ENCODE results near the gene TMEM229B. TPM values are rescaled to one million over a fixed set of nuclear protein-coding genes. Genes with fewer than 3 reads are reported as not detected.

The TMEM229B gene
- polyA plus RNA-seq, 1 of the 3 experiments (the other 2 are of a cell fraction), result 0.16 TPM

GRCh38 chr14:67526676-67527459 lies 38.3 kb upstream of the TMEM229B start:
- Histone ChIP-seq H3K4me1 (ENCODE audit: control insufficient read depth in 1 of 2, insufficient read depth in 2 of 2, low read depth in 1 of 2, low read length in 1 of 2) (no peaks in the 10 kb centered on the region; a peak in 1 of 4 replicates), H3K27me3 (ENCODE audit: insufficient read depth) (peaks cover 18% of the 10 kb centered on the region; the same call in 1 of the 2 replicates), H3K9me2 (no peaks in the 10 kb centered on the region), H3F3A (replicated peaks; ENCODE audit: insufficient read depth) (no peaks in the 10 kb centered on the region), H3K4me3 (ENCODE audit: low read depth in 2 of 2, low read length in 1 of 2) (peak overlapping the region in 1 of 2 experiments; percentile 34; a peak in 1 of 4 replicates), H3K9me3 (no peaks in the 10 kb centered on the region), H3K36me3 (replicated peaks in 1 of 2; ENCODE audit: control insufficient read depth in 1 of 2, insufficient read depth in 2 of 2, low read length in 1 of 2) (no peaks in the 10 kb centered on the region), H3K9ac (no peak overlapping the region), H3K79me2 (ENCODE audit: insufficient read depth) (no peaks in the 10 kb centered on the region), H4K20me1 (ENCODE audit: insufficient read depth) (no peaks in the 10 kb centered on the region), H3K27ac (ENCODE audit: low read depth in 2 of 2, low read length in 1 of 2) (no peak overlapping the region), H2AFZ (ENCODE audit: low read depth) (peak overlapping the region; percentile 25; the same call in 1 of the 2 replicates), H3K4me2 (no peak overlapping the region)
- POLR2A ChIA-PET, result no interaction called here
- TF ChIP-seq RCOR1 (IDR thresholded peaks at IDR 0.05; ENCODE audit: low read length), result no peak
- TF ChIP-seq ZBTB33 (IDR thresholded peaks at IDR 0.05; ENCODE audit: borderline replicate concordance, low read depth), result no peak
- no peak for TF ChIP-seq USF2 (IDR thresholded peaks at IDR 0.05; ENCODE audit: borderline replicate concordance, low read depth, low read length)
- peak; percentile 72 for TF ChIP-seq RAD21 (IDR thresholded peaks at IDR 0.05; ENCODE audit: low read length)
- TF ChIP-seq CTCF (IDR thresholded peaks at IDR 0.05), result peak; percentile 86
- TF ChIP-seq SMC3 (IDR thresholded peaks at IDR 0.05; ENCODE audit: low read depth, low read length), result peak; percentile 53
- WGBS (ENCODE audit: low lambda C conversion rate), result 80% methylated on average over 5 of the region's 8 CpGs
- CTCF ChIA-PET, result interaction anchor here (0.6 to 5.8 kb wide), 62 partner anchors 10 to 331 kb away, joined by 3 to 237 read pairs (median 4); partner anchors contain the start of genes PIGH, PLEK2 and RDH12
- DNase-seq, result peak; percentile 65

GRCh38 chr14:67526181-67526580 lies 37.7 kb upstream of the TMEM229B start:
- POLR2A ChIA-PET, result no interaction called here
- Histone ChIP-seq H3K9me3 (no peaks in the 10 kb centered on the region), H3K9me2 (no peaks in the 10 kb centered on the region), H2AFZ (ENCODE audit: low read depth) (no peak overlapping the region), H3K36me3 (replicated peaks in 1 of 2; ENCODE audit: control insufficient read depth in 1 of 2, insufficient read depth in 2 of 2, low read length in 1 of 2) (no peaks in the 10 kb centered on the region), H3K4me2 (no peak overlapping the region), H3K4me1 (ENCODE audit: control insufficient read depth in 1 of 2, insufficient read depth in 2 of 2, low read depth in 1 of 2, low read length in 1 of 2) (no peaks in the 10 kb centered on the region; a peak in 1 of 4 replicates), H3K79me2 (ENCODE audit: insufficient read depth) (no peaks in the 10 kb centered on the region), H3F3A (replicated peaks; ENCODE audit: insufficient read depth) (no peaks in the 10 kb centered on the region), H3K27me3 (ENCODE audit: insufficient read depth) (peaks cover 18% of the 10 kb centered on the region; the same call in 1 of the 2 replicates), H3K27ac (ENCODE audit: low read depth in 2 of 2, low read length in 1 of 2) (no peak overlapping the region), H3K4me3 (ENCODE audit: low read depth in 2 of 2, low read length in 1 of 2) (no peak overlapping the region), H4K20me1 (ENCODE audit: insufficient read depth) (no peaks in the 10 kb centered on the region), H3K9ac (no peak overlapping the region)
- 62% methylated on average over 6 of the region's 6 CpGs for WGBS (ENCODE audit: low lambda C conversion rate)
- DNase-seq, result no peak
- TF ChIP-seq ELF1 (IDR thresholded peaks at IDR 0.05), result no peak
- TF ChIP-seq CTCF (IDR thresholded peaks at IDR 0.05), result no peak
- TF ChIP-seq TAF1 (IDR thresholded peaks at IDR 0.05; ENCODE audit: borderline replicate concordance, low read depth, low read length), result no peak
- no peak for TF ChIP-seq YY1 (IDR thresholded peaks at IDR 0.05; ENCODE audit: low read depth)
- TF ChIP-seq RXRA (IDR thresholded peaks at IDR 0.05; ENCODE audit: borderline replicate concordance, low read depth), result no peak
- TF ChIP-seq IRF3 (IDR thresholded peaks at IDR 0.05; ENCODE audit: low read depth, low read length), result no peak
- TF ChIP-seq EP300 (IDR thresholded peaks at IDR 0.05; ENCODE audit: borderline replicate concordance in 1 of 2, low read depth in 1 of 2, low read length in 1 of 2), result no peak
- TF ChIP-seq GATA2 (CRISPR knock-in tag; IDR thresholded peaks at IDR 0.05), result no peak
- no peak for TF ChIP-seq USF2 (IDR thresholded peaks at IDR 0.05; ENCODE audit: borderline replicate concordance, low read depth, low read length)
- no peak for TF ChIP-seq TEAD4 (IDR thresholded peaks at IDR 0.05; ENCODE audit: borderline replicate concordance, insufficient read depth)
- TF ChIP-seq SMC3 (IDR thresholded peaks at IDR 0.05; ENCODE audit: low read depth, low read length), result no peak
- no peak for TF ChIP-seq TCF12 (IDR thresholded peaks at IDR 0.05)
- CTCF ChIA-PET, result interaction anchor here (0.7 to 5.8 kb wide), 42 partner anchors 8 to 332 kb away, joined by 3 to 237 read pairs (median 6); partner anchors contain the start of genes PIGH and RDH12

Data from SK-N-SH (cell line).